IgD-negative memory B cell (primary cell): ENCODE measurements around the gene MEGF10. TPM values are rescaled to one million over a fixed set of nuclear protein-coding genes. Genes with fewer than 3 reads are reported as not detected.

ENCODE experiments used
- H3K27ac Mint-ChIP-seq, 3 donors: one replicate each; pipeline ENCODE4 v1.8.0; 2020 to 2022; ENCODE audit warnings: mild to moderate bottlenecking in 3 of 3, mixed read lengths in 3 of 3, moderate library complexity in 1 of 3
- H3K27me3 Mint-ChIP-seq: one replicate; pipeline ENCODE4 v1.8.0; 2021; ENCODE audit warnings: mixed read lengths
- H3K36me3 Mint-ChIP-seq: one replicate; pipeline ENCODE4 v1.8.0; 2020; ENCODE audit warnings: mild to moderate bottlenecking, mixed read lengths
- H3K4me1 Mint-ChIP-seq, 3 donors: one replicate each; pipeline ENCODE4 v1.8.0; 2020 to 2022; ENCODE audit warnings: mixed read lengths in 3 of 3, mild to moderate bottlenecking in 1 of 3
- H3K4me3 Mint-ChIP-seq, 4 donors: one replicate each; pipeline ENCODE4 v1.8.0; 2020 to 2022; ENCODE audit warnings: mild to moderate bottlenecking in 4 of 4, mixed read lengths in 4 of 4, moderate library complexity in 3 of 4
- H3K9me3 Mint-ChIP-seq, 3 donors: one replicate each; pipeline ENCODE4 v1.8.0; 2020 to 2021; ENCODE audit warnings: mixed read lengths in 3 of 3, mild to moderate bottlenecking in 1 of 3
- polyA plus RNA-seq: library from polyadenylated mRNA; unstranded; fragments of 300-500 nt; fragmentation: Illumina TruSeq; gene quantifications from one replicate; pipeline ENCODE4 v1.2.3, GENCODE V29; 2021

Gene MEGF10
- polyA plus RNA-seq, 1 donor from 2014 or later: not detected

GRCh38 chr5:127486471-127486870 lies 195.9 kb downstream of the MEGF10 start:
- H3K36me3 Mint-ChIP-seq: no peaks in the 10 kb centered on the region
- H3K9me3 Mint-ChIP-seq: peaks cover 0 to 1% (median 0%) of the 10 kb centered on the region in 3 donors
- H3K27ac Mint-ChIP-seq: no peak overlapping the region
- H3K27me3 Mint-ChIP-seq: peaks cover 6% of the 10 kb centered on the region
- no peaks in the 10 kb centered on the region for H3K4me1 Mint-ChIP-seq
- no peak overlapping the region for H3K4me3 Mint-ChIP-seq

GRCh38 chr5:127492854-127493738 lies 202.5 kb downstream of the MEGF10 start:
- Mint-ChIP-seq H3K4me3 (no peak overlapping the region), H3K27ac (no peak overlapping the region), H3K9me3 (no peaks in the 10 kb centered on the region), H3K4me1 (peaks cover 0 to 2% (median 0%) of the 10 kb centered on the region in 3 donors), H3K27me3 (peaks cover 8% of the 10 kb centered on the region), H3K36me3 (no peaks in the 10 kb centered on the region)

DNA sequence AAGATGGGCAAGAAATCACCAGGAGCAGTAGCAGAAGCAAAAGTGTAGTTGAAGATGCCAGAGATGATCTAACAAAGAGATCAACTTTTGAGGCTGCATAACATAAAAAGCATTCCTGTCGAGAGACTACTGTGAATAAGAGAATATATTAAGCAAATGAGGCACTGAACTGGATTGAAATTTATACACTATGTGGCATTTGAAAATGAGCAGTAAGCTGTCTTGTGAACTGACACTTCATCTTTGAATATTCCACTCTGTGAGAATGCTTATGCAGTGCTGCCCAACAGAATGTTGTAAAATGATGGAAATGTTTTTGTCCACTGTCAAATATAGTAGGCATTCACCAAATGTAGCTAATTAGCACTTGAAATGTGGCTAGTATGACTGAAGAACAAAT lies 208.0 kb downstream of the MEGF10 start:
- Mint-ChIP-seq H3K27ac (no peak overlapping the region), H3K36me3 (peaks cover 2% of the 10 kb centered on the region), H3K4me1 (peaks cover 0 to 2% (median 0%) of the 10 kb centered on the region in 3 donors), H3K4me3 (no peak overlapping the region), H3K27me3 (peaks cover 3% of the 10 kb centered on the region), H3K9me3 (peaks cover 0 to 2% (median 0%) of the 10 kb centered on the region in 3 donors)

GRCh38 chr5:127505905-127506304 lies 215.3 kb downstream of the MEGF10 start:
- Mint-ChIP-seq H3K27ac (no peak overlapping the region), H3K9me3 (no peaks in the 10 kb centered on the region), H3K4me1 (no peaks in the 10 kb centered on the region), H3K27me3 (peaks cover 3% of the 10 kb centered on the region), H3K36me3 (peaks cover 2% of the 10 kb centered on the region), H3K4me3 (no peak overlapping the region)

- H3K27me3 Mint-ChIP-seq: peaks cover 6% of the 10 kb centered on the region
- no peaks in the 10 kb centered on the region for H3K4me1 Mint-ChIP-seq
- no peak overlapping the region for H3K27ac Mint-ChIP-seq
- no peak overlapping the region for H3K4me3 Mint-ChIP-seq
- no peaks in the 10 kb centered on the region for H3K36me3 Mint-ChIP-seq
- H3K9me3 Mint-ChIP-seq: no peaks in the 10 kb centered on the region
Observed at GRCh38 chr5:127506616-127507015, 216.0 kb downstream of the MEGF10 start.

DNA sequence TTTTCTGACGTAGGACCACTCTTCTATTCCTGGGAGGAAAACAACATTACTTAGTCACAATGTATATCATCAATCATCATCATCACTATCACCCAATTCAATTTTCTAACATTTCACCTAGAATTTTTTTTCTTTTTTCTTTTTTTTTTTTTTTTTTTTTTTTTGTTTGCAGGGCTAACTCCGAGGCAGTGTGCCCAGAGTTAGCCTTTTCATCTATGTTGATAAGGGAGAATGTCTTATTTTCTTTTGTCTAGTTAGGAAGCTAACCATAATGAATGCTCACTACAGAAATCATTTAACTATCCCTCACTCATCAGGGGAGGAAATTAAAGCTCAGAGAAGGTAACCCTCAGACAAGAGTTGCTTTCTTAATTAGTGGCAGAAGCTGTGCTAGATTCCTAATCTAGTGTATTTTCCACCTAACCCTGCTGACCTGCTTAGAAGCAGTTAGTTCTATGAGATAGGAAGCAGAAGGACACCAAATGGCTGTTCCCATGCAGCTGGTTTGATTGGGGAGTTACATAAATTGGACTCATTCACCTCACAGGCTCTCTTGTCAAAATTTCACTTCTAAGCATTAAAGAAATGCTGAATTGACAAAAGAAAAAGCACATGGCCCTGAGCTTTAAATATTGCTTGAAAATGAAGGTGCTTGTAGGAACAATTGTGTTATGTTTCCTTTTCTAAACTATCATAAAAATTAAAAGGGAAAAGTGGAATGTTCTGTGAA lies 218.2 kb downstream of the MEGF10 start:
- Mint-ChIP-seq H3K36me3 (no peaks in the 10 kb centered on the region), H3K9me3 (no peaks in the 10 kb centered on the region), H3K27ac (no peak overlapping the region), H3K4me1 (no peaks in the 10 kb centered on the region), H3K4me3 (no peak overlapping the region), H3K27me3 (peaks cover 13% of the 10 kb centered on the region)

Other genes with a start within 250 kb of the MEGF10 start
- gene C5orf63, start 217.3 kb upstream of the MEGF10 start, polyA plus RNA-seq: 11.1 TPM
- 30.7 TPM for gene PRRC1, start 226.8 kb downstream of the MEGF10 start, polyA plus RNA-seq